Measurements from ENCODE around the gene ERN1. TPM values are rescaled to one million over a fixed set of nuclear protein-coding genes. Genes with fewer than 3 reads are reported as not detected.
A peak's percentile ranks its signal among the peaks of the same experiment; 100 is the strongest.

The ERN1 gene
- total and polyA plus RNA-seq, 10 donors = 3.1 to 65.4 (median 44.1) TPM

GRCh38 chr17:63996430-63997182 lies 133.3 kb downstream of the ERN1 start:
- intact Hi-C loops (cut with DNase I; ENCODE audit: low total_unique reads) = no loop called here
- WGBS, 5 donors = 91 to 97% (median 95%) methylated on average over 11 of the region's 11 CpGs
- Histone ChIP-seq H3K36me3 (peaks cover 0 to 2% (median 0%) of the 10 kb centered on the region in 6 donors), H3K4me1 (peaks cover 8 to 72% (median 42%) of the 10 kb centered on the region in 6 donors), H3K9me3 (no peaks in the 10 kb centered on the region), H3K27me3 (replicated peaks in 1 of 7) (peaks cover 0 to 26% (median 0%) of the 10 kb centered on the region in 7 donors), H3K27ac (peak overlapping the region in 2 of 8 donors; percentile 80 to 82), H3K4me3 (no peak overlapping the region)
- TF ChIP-seq POLR2A (IDR thresholded peaks at IDR 0.05) (no peak), CTCF (IDR thresholded peaks at IDR 0.05 in 8 of 11, conservative IDR thresholded peaks at IDR 0.05 in 3 of 11) (no peak), POLR2AphosphoS5 (IDR thresholded peaks at IDR 0.05) (no peak)
- DNase-seq = peak; percentile 41

GRCh38 chr17:63995626-63996025 lies 134.3 kb downstream of the ERN1 start:
- Histone ChIP-seq H3K9me3 (no peaks in the 10 kb centered on the region), H3K4me3 (no peak overlapping the region), H3K36me3 (no peaks in the 10 kb centered on the region), H3K4me1 (peaks cover 11 to 70% (median 38%) of the 10 kb centered on the region in 6 donors), H3K27ac (no peak overlapping the region), H3K27me3 (replicated peaks in 1 of 7) (peaks cover 0 to 26% (median 0%) of the 10 kb centered on the region in 7 donors)
- 90 to 98% (median 95%) methylated on average over 5 of the region's 5 CpGs for WGBS, 5 donors
- intact Hi-C loops (cut with DNase I; ENCODE audit: low total_unique reads) = no loop called here
- TF ChIP-seq CTCF (IDR thresholded peaks at IDR 0.05 in 8 of 11, conservative IDR thresholded peaks at IDR 0.05 in 3 of 11) (no peak), POLR2A (IDR thresholded peaks at IDR 0.05) (no peak), POLR2AphosphoS5 (IDR thresholded peaks at IDR 0.05) (no peak)
- peak; percentile 72 for DNase-seq

GRCh38 chr17:63993368-63993985 lies 136.5 kb downstream of the ERN1 start:
- Histone ChIP-seq H3K36me3 (no peaks in the 10 kb centered on the region), H3K27ac (peak overlapping the region in 2 of 8 donors; percentile 28 to 36), H3K27me3 (replicated peaks in 1 of 7) (peaks cover 0 to 15% (median 0%) of the 10 kb centered on the region in 7 donors), H3K4me3 (no peak overlapping the region), H3K4me1 (peaks cover 16 to 70% (median 44%) of the 10 kb centered on the region in 6 donors), H3K9me3 (no peaks in the 10 kb centered on the region)
- peak; percentile 74 for DNase-seq
- intact Hi-C loops (cut with DNase I; ENCODE audit: low total_unique reads) = no loop called here
- 71 to 90% (median 84%) methylated on average over 3 of the region's 3 CpGs for WGBS, 5 donors
- TF ChIP-seq CTCF (IDR thresholded peaks at IDR 0.05 in 8 of 11, conservative IDR thresholded peaks at IDR 0.05 in 3 of 11) (no peak), POLR2AphosphoS5 (IDR thresholded peaks at IDR 0.05) (no peak), POLR2A (IDR thresholded peaks at IDR 0.05) (no peak)

- Histone ChIP-seq H3K27me3 (replicated peaks in 1 of 7) (no peaks in the 10 kb centered on the region), H3K9me3 (no peaks in the 10 kb centered on the region), H3K4me3 (no peak overlapping the region), H3K27ac (no peak overlapping the region), H3K36me3 (no peaks in the 10 kb centered on the region), H3K4me1 (peaks cover 16 to 72% (median 47%) of the 10 kb centered on the region in 6 donors)
- DNase-seq = peak; percentile 46
- TF ChIP-seq POLR2AphosphoS5 (IDR thresholded peaks at IDR 0.05) = no peak
- intact Hi-C loops (cut with DNase I; ENCODE audit: low total_unique reads) = no loop called here
- 86 to 90% (median 87%) methylated on average over 11 of the region's 11 CpGs for WGBS, 5 donors
These were observed 138.3 kb downstream of the ERN1 start for GRCh38 chr17:63991611-63992010.
